B cell (primary cell): ENCODE results near the gene PRKAR2A. TPM values are rescaled to one million over a fixed set of nuclear protein-coding genes. Genes with fewer than 3 reads are reported as not detected.

Experiments used
- ATAC-seq: fragments of 200-7000 bp; cut with Tn5 transposase; one replicate; pipeline ENCODE4 v1.10.0; 2021; ENCODE audit warnings: low read depth, mild to moderate bottlenecking, moderate number of reproducible peaks, moderate library complexity
- CTCF ChIA-PET: fragments of 350-600 bp; sonication (Branson Sonifier 250); formaldehyde crosslinking; loops from one replicate; lab custom pipeline; 2021; ENCODE audit warnings: antibody characterized with exemption, inconsistent platforms; lab: Charles Lee
- POLR2A ChIA-PET: fragments of 350-600 bp; sonication (Branson Sonifier 250); formaldehyde crosslinking; loops from one replicate; lab custom pipeline; 2021; ENCODE audit warnings: antibody characterized with exemption; lab: Charles Lee
- DNase-seq: peaks from one replicate; pipeline ENCODE4 v3.0.0; 2013
- H2AFZ ChIP-seq: 2 replicates; pipeline ENCODE4 v1.6.1; 2012; ENCODE audit warnings: mild to moderate bottlenecking, low read depth, low read length; ENCODE audit not compliant: insufficient read depth, poor library complexity, severe bottlenecking
- H3K27ac ChIP-seq, 2 donors: 1 replicate in 1 of 2; 2 replicates in 1 of 2; pipeline ENCODE4 v1.5.1; 2012 to 2013; ENCODE audit warnings: low read length in 2 of 2, mild to moderate bottlenecking in 2 of 2, moderate library complexity in 1 of 2
- H3K27me3 ChIP-seq, 4 experiments: fragments of 200-600 bp in 1 of 4; sonication (generic) in 1 of 4; replicated peaks in 1 of 4; 1 replicate in 2 of 4; 2 replicates in 2 of 4; pipeline versions ENCODE4 v1.6.1 to v1.7.0; 2013 to 2016; ENCODE audit warnings: low read length in 3 of 4, mild to moderate bottlenecking in 2 of 4, mixed read lengths in 1 of 4, moderate library complexity in 1 of 4; ENCODE audit not compliant: insufficient read depth in 4 of 4, control insufficient read depth in 3 of 4; ENCODE audit errors: control extremely low read depth in 1 of 4
- H3K36me3 ChIP-seq, 2 experiments: replicated peaks in 1 of 2; 1 replicate in 1 of 2; 2 replicates in 1 of 2; pipeline versions ENCODE4 v1.6.1 to v1.7.1; 2013; ENCODE audit warnings: low read length in 1 of 2; ENCODE audit not compliant: insufficient read depth in 2 of 2, control insufficient read depth in 1 of 2; ENCODE audit errors: control extremely low read depth in 1 of 2, extremely low read depth in 1 of 2
- H3K4me1 ChIP-seq, 2 donors: fragments of 200-600 bp in 1 of 2; sonication (generic) in 1 of 2; 1 replicate in 1 of 2; 2 replicates in 1 of 2; pipeline versions ENCODE4 v1.5.1 to v1.6.1; 2013 to 2017; ENCODE audit warnings: low read length in 2 of 2; ENCODE audit not compliant: control insufficient read depth in 2 of 2, insufficient read depth in 2 of 2
- H3K4me2 ChIP-seq: replicated peaks from 2 replicates; pipeline ENCODE3; 2012; ENCODE audit warnings: mild to moderate bottlenecking, low read depth, low read length; ENCODE audit not compliant: poor library complexity, severe bottlenecking
- H3K4me3 ChIP-seq, 5 experiments: fragments of 200-600 bp in 1 of 5; sonication (generic) in 1 of 5; 1 replicate in 3 of 5; 2 replicates in 2 of 5; pipeline versions ENCODE4 v1.5.1 to v1.7.0; 2011 to 2016; ENCODE audit warnings: low read length in 4 of 5, mild to moderate bottlenecking in 4 of 5, low read depth in 2 of 5, control low read depth in 1 of 5, moderate library complexity in 1 of 5; ENCODE audit not compliant: insufficient read depth in 1 of 5; ENCODE audit errors: control extremely low read depth in 1 of 5, extremely low read depth in 1 of 5
- H3K79me2 ChIP-seq: fragments of 200-600 bp; sonication (generic); one replicate; pipeline ENCODE4 v1.6.0; 2016; ENCODE audit warnings: low read length; ENCODE audit not compliant: control insufficient read depth, insufficient read depth
- H3K9ac ChIP-seq: fragments of 200-600 bp; sonication (generic); 2 replicates; pipeline ENCODE4 v1.6.1; 2017; ENCODE audit warnings: mild to moderate bottlenecking, low read length, moderate library complexity
- H3K9me3 ChIP-seq, 3 donors: one replicate each; pipeline versions ENCODE4 v1.6.1 to v1.7.1; 2013; ENCODE audit warnings: low read length in 2 of 3; ENCODE audit not compliant: control insufficient read depth in 2 of 3, insufficient read depth in 1 of 3; ENCODE audit errors: control extremely low read depth in 1 of 3
- H4K20me1 ChIP-seq: 2 replicates; pipeline ENCODE4 v1.6.0; 2012; ENCODE audit warnings: mild to moderate bottlenecking, low read length; ENCODE audit not compliant: insufficient read depth, control insufficient read depth, poor library complexity, severe bottlenecking
- H3K27ac Mint-ChIP-seq: one replicate; pipeline ENCODE4 v1.8.0; 2021; ENCODE audit warnings: mixed read lengths
- H3K27me3 Mint-ChIP-seq: one replicate; pipeline ENCODE4 v1.8.0; 2021; ENCODE audit warnings: mixed read lengths
- H3K4me1 Mint-ChIP-seq: one replicate; pipeline ENCODE4 v1.8.0; 2021; ENCODE audit warnings: mixed read lengths
- H3K4me3 Mint-ChIP-seq: one replicate; pipeline ENCODE4 v1.8.0; 2021; ENCODE audit warnings: mixed read lengths
- H3K9me3 Mint-ChIP-seq: one replicate; pipeline ENCODE4 v1.8.0; 2022; ENCODE audit warnings: mixed read lengths; ENCODE audit not compliant: insufficient read depth
- CTCF ChIP-seq: fragments of 200-600 bp; IDR thresholded peaks from one replicate; pipeline ENCODE4 v1.8.0; 2022; ENCODE audit warnings: antibody characterized with exemption, mild to moderate bottlenecking
- EZH2 ChIP-seq: IDR thresholded peaks from 2 replicates; pipeline ENCODE4 v1.6.1; 2012; ENCODE audit warnings: borderline replicate concordance, low read depth, mild to moderate bottlenecking, moderate library complexity, low read length; ENCODE audit not compliant: insufficient read depth, poor library complexity, severe bottlenecking
- WGBS: methylation state at CpG from one replicate; pipeline ENCODE4 v1.1.5; 2013; ENCODE audit warnings: missing lambda C conversion rate; ENCODE audit not compliant: insufficient coverage; 5-methylcytosine and 5-hydroxymethylcytosine counted together
- intact Hi-C: fragments of 100-400 bp; cut with micrococcal nuclease; formaldehyde crosslinking; loops from one replicate; pipeline ENCODE4 v1.10.0; 2022
- polyA plus RNA-seq: library from polyadenylated mRNA; depleted of rRNA; stranded (reverse); fragments of >200 nt; gene quantifications from 2 replicates; pipeline ENCODE4 v1.2.3, GENCODE V29; 2012
- total RNA-seq, 2 donors: library from RNA; stranded (reverse); fragments of 120-200 nt in 1 of 2; gene quantifications; 1 replicate in 1 of 2; 2 replicates in 1 of 2; pipeline versions ENCODE4 v1.2.3 to v1.2.4, GENCODE V29; 2013 to 2022

Gene PRKAR2A
- total and polyA plus RNA-seq, 2 donors (not counting 1 experiment from before 2014, with no cell fraction given): 4.3 to 25.0 TPM

GRCh38 chr3:48756640-48757039, 91.0 kb downstream of the PRKAR2A start:
- 100% methylated on average over 1 of the region's 5 CpGs for WGBS
- H3K4me3 ChIP-seq: no peak overlapping the region
- H3K4me3 Mint-ChIP-seq: no peak overlapping the region
- ATAC-seq: no peak
- TF ChIP-seq EZH2: no peak
- TF ChIP-seq CTCF: no peak
- H3K79me2 ChIP-seq: no peaks in the 10 kb centered on the region
- intact Hi-C loops: no loop called here
- no peaks in the 10 kb centered on the region for H4K20me1 ChIP-seq
- no peak overlapping the region for H3K9ac ChIP-seq
- peaks cover 8 to 19% of the 10 kb centered on the region in 2 experiments for H3K36me3 ChIP-seq
- H3K27me3 Mint-ChIP-seq: no peaks in the 10 kb centered on the region
- no peak overlapping the region for H3K27ac Mint-ChIP-seq
- no peaks in the 10 kb centered on the region for H3K4me1 ChIP-seq
- H3K4me1 Mint-ChIP-seq: no peaks in the 10 kb centered on the region
- ChIA-PET CTCF (interaction anchor here (0.5 kb wide), 2 partner anchors 14 to 15 kb away, joined by 3 read pairs; no protein-coding TSS in a partner anchor), POLR2A (no interaction called here)
- H3K27me3 ChIP-seq: no peaks in the 10 kb centered on the region
- H3K9me3 ChIP-seq: no peaks in the 10 kb centered on the region
- H3K9me3 Mint-ChIP-seq: no peaks in the 10 kb centered on the region
- H3K4me2 ChIP-seq: no peak overlapping the region
- H3K27ac ChIP-seq: no peak overlapping the region
- H2AFZ ChIP-seq: no peak overlapping the region
- no peak for DNase-seq

DNA sequence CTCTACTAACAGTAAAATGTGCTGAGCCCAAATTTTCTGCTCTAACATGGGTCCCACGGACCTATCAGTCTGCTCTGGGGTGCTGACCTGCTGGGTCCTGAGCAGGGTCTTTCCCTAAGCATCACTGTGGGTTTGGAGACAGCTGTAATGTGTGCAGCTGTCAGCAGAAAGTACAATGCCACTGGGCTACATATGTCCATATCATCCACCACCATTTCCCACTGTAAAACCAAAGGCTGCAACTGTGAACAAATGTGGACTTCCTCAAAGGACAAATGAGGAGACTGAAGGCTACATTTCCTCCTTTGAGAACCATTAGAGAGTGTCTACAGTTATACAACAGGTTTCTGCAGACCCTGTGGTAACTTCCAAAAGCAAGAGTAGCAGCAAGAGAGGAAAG, 96.8 kb downstream of the PRKAR2A start:
- no peak overlapping the region for H3K4me3 ChIP-seq
- H2AFZ ChIP-seq: no peak overlapping the region
- Mint-ChIP-seq H3K4me1 (no peaks in the 10 kb centered on the region), H3K27ac (no peak overlapping the region), H3K9me3 (peaks cover 1% of the 10 kb centered on the region), H3K27me3 (no peaks in the 10 kb centered on the region), H3K4me3 (no peak overlapping the region)
- no peaks in the 10 kb centered on the region for H3K9me3 ChIP-seq
- intact Hi-C loops: no loop called here
- ATAC-seq (no peak), DNase-seq (no peak)
- H3K9ac ChIP-seq: no peak overlapping the region
- no peaks in the 10 kb centered on the region for H3K4me1 ChIP-seq
- POLR2A ChIA-PET: interaction anchor here (0.7 kb wide), 1 partner anchor 22 kb away, joined by 3 read pairs; no protein-coding TSS in a partner anchor
- CTCF ChIA-PET: interaction anchor here (1.5 kb wide), 1 partner anchor 11 kb away, joined by 5 read pairs; no protein-coding TSS in a partner anchor
- H4K20me1 ChIP-seq: no peaks in the 10 kb centered on the region
- 100% methylated on average over 1 of the region's 1 CpG for WGBS
- H3K27me3 ChIP-seq: no peaks in the 10 kb centered on the region
- peaks cover 15 to 22% of the 10 kb centered on the region in 2 experiments for H3K36me3 ChIP-seq
- no peak overlapping the region for H3K4me2 ChIP-seq
- no peak overlapping the region for H3K27ac ChIP-seq
- TF ChIP-seq CTCF (no peak), EZH2 (no peak)
- no peaks in the 10 kb centered on the region for H3K79me2 ChIP-seq
